DND-41 (cell line): Measurements from ENCODE around the gene GTF3C5.

ENCODE experiments used
- EZH2 ChIP-seq: IDR thresholded peaks from 3 replicates; pipeline ENCODE4 v1.6.1; 2012; ENCODE audit warnings: borderline replicate concordance, low read depth, mild to moderate bottlenecking, moderate library complexity, low read length, inconsistent platforms; ENCODE audit not compliant: severe bottlenecking
- TF ChIP-seq, protein P1 (sequence below): IDR thresholded peaks from 2 replicates; pipeline ENCODE4 v1.5.1; 2012; ENCODE audit warnings: borderline replicate concordance, low read length, moderate library complexity, mild to moderate bottlenecking; ENCODE audit not compliant: poor library complexity, severe bottlenecking; ENCODE audit errors: extremely low read depth

DNA sequence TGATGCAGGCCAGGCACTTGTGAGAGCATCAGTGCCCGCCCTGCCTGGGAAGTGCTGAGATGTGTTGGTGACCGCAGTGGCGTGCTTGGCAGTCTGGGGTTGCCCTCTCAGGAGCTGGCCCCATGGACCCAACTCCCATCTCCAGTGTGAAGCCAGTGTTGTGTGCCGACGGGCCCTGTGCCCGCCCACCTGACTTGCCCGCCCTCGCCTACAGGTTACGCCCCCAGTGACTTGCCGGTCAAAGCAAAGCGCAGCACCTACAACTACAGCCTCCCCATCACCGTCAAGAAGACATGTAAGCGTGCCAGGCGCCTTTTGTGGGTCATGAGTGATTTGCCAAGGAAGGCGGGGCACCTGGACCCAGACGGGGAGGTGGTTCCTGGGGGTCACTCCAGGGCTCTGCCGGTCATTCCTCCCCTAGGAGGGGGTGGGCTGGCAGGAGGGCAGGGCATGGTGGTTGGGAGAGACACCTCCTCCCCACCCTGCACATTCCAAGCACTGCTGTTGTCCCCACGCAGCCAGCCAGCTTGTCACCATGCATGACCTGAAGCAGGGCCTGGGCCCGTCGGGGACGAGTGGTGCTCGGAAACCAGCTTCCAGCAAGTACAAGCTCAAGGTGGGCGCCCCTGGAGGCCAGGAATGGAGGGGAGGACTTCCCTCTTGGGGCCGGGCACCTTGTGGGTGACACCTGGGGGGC is 23.5 kb downstream of the GTF3C5 start:
- TF ChIP-seq, protein P1, sequence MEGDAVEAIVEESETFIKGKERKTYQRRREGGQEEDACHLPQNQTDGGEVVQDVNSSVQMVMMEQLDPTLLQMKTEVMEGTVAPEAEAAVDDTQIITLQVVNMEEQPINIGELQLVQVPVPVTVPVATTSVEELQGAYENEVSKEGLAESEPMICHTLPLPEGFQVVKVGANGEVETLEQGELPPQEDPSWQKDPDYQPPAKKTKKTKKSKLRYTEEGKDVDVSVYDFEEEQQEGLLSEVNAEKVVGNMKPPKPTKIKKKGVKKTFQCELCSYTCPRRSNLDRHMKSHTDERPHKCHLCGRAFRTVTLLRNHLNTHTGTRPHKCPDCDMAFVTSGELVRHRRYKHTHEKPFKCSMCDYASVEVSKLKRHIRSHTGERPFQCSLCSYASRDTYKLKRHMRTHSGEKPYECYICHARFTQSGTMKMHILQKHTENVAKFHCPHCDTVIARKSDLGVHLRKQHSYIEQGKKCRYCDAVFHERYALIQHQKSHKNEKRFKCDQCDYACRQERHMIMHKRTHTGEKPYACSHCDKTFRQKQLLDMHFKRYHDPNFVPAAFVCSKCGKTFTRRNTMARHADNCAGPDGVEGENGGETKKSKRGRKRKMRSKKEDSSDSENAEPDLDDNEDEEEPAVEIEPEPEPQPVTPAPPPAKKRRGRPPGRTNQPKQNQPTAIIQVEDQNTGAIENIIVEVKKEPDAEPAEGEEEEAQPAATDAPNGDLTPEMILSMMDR = no peak
- TF ChIP-seq EZH2 = no peak
